ENCODE data around the gene ADAM30.

DNA sequence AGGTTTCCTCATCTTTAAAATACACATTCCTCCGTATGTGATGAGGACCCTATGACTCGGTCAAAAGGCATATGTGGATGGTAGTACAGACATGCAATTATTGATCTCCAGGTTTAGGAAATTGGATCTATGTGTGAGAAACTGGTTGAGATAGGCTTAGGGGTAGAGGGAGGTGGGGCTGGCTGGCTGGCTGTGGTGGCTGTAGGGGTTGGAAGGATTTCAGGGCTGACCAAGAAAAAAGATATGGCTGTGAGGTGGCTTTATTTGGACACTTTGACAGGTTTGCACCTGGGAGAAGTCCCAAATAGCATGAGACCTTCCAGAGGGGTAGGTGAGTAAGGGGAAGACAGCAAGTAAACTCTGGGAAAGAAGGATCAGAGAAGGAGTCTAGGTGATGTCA is 39.6 kb upstream of the ADAM30 start:
- TF ChIP-seq, protein P1, sequence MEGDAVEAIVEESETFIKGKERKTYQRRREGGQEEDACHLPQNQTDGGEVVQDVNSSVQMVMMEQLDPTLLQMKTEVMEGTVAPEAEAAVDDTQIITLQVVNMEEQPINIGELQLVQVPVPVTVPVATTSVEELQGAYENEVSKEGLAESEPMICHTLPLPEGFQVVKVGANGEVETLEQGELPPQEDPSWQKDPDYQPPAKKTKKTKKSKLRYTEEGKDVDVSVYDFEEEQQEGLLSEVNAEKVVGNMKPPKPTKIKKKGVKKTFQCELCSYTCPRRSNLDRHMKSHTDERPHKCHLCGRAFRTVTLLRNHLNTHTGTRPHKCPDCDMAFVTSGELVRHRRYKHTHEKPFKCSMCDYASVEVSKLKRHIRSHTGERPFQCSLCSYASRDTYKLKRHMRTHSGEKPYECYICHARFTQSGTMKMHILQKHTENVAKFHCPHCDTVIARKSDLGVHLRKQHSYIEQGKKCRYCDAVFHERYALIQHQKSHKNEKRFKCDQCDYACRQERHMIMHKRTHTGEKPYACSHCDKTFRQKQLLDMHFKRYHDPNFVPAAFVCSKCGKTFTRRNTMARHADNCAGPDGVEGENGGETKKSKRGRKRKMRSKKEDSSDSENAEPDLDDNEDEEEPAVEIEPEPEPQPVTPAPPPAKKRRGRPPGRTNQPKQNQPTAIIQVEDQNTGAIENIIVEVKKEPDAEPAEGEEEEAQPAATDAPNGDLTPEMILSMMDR (IDR thresholded peaks at IDR 0.05; ENCODE audit: insufficient read depth, low read length, poor library complexity, severe bottlenecking): no peak
- TF ChIP-seq EZH2phosphoT487 (conservative IDR thresholded peaks at IDR 0.05; ENCODE audit: low read length): no peak

Measured in SU-DHL-6 (cell line).